CD14-positive monocyte (primary cell): Measurements from ENCODE around the gene ERBB3. TPM values are rescaled to one million over a fixed set of nuclear protein-coding genes. Genes with fewer than 3 reads are reported as not detected.

Experiments used
- DNase-seq, 3 donors: peaks; one replicate each; pipeline ENCODE4 v3.0.0-alpha.2; 2011 to 2022
- H2AFZ ChIP-seq: 2 replicates; pipeline ENCODE4 v1.6.0; 2012; ENCODE audit warnings: mild to moderate bottlenecking, low read depth, low read length, inconsistent platforms; ENCODE audit not compliant: insufficient read depth, poor library complexity, severe bottlenecking
- H3K27ac ChIP-seq, 2 donors: 1 replicate in 1 of 2; 2 replicates in 1 of 2; pipeline ENCODE4 v1.5.1; 2012 to 2013; ENCODE audit warnings: low read length in 2 of 2, control low read depth in 1 of 2, inconsistent platforms in 1 of 2, low read depth in 1 of 2, mild to moderate bottlenecking in 1 of 2
- H3K27me3 ChIP-seq, 2 donors: one replicate each; pipeline versions ENCODE4 v1.6.0 to v1.6.1; 2011 to 2013; ENCODE audit warnings: low read length in 2 of 2; ENCODE audit not compliant: control insufficient read depth in 2 of 2, insufficient read depth in 2 of 2
- H3K36me3 ChIP-seq, 2 donors: replicated peaks in 1 of 2; 1 replicate in 1 of 2; 2 replicates in 1 of 2; pipeline versions ENCODE4 v1.5.1 to v1.6.1; 2012 to 2013; ENCODE audit warnings: low read length in 2 of 2, control low read depth in 1 of 2, inconsistent platforms in 1 of 2, mild to moderate bottlenecking in 1 of 2; ENCODE audit not compliant: insufficient read depth in 2 of 2, control insufficient read depth in 1 of 2
- H3K4me1 ChIP-seq, 2 donors: 1 replicate in 1 of 2; 2 replicates in 1 of 2; pipeline versions ENCODE4 v1.5.1 to v1.6.1; 2012 to 2013; ENCODE audit warnings: low read length in 2 of 2, control low read depth in 1 of 2, inconsistent platforms in 1 of 2, mild to moderate bottlenecking in 1 of 2, moderate library complexity in 1 of 2; ENCODE audit not compliant: insufficient read depth in 2 of 2, control insufficient read depth in 1 of 2
- H3K4me2 ChIP-seq: replicated peaks from 2 replicates; pipeline ENCODE3; 2012; ENCODE audit warnings: low read length, moderate library complexity, mild to moderate bottlenecking; ENCODE audit not compliant: poor library complexity, severe bottlenecking; ENCODE audit errors: extremely low read depth
- H3K4me3 ChIP-seq, 3 experiments: fragments of 200-600 bp in 1 of 3; sonication (generic) in 1 of 3; replicated peaks in 1 of 3; 1 replicate in 2 of 3; 2 replicates in 1 of 3; pipeline ENCODE4 v1.5.1; 2011 to 2013; ENCODE audit warnings: low read length in 3 of 3, mild to moderate bottlenecking in 3 of 3, control low read depth in 2 of 3, low read depth in 2 of 3, inconsistent platforms in 1 of 3, moderate library complexity in 1 of 3
- H3K79me2 ChIP-seq: 2 replicates; pipeline ENCODE4 v1.6.0; 2012; ENCODE audit warnings: mild to moderate bottlenecking, control low read depth, inconsistent platforms, low read length, moderate library complexity; ENCODE audit not compliant: insufficient read depth
- H3K9ac ChIP-seq: 2 replicates; pipeline ENCODE4 v1.6.0; 2017; ENCODE audit warnings: low read length, mild to moderate bottlenecking; ENCODE audit not compliant: insufficient read depth, poor library complexity, severe bottlenecking
- H3K9me3 ChIP-seq, 2 donors: replicated peaks in 1 of 2; 1 replicate in 1 of 2; 2 replicates in 1 of 2; pipeline versions ENCODE4 v1.5.1 to v1.6.1; 2012 to 2013; ENCODE audit warnings: low read length in 2 of 2, control low read depth in 1 of 2; ENCODE audit not compliant: control insufficient read depth in 1 of 2, insufficient read depth in 1 of 2
- H4K20me1 ChIP-seq: 2 replicates; pipeline ENCODE4 v1.6.0; 2012; ENCODE audit warnings: mild to moderate bottlenecking, low read length, control low read depth, moderate library complexity; ENCODE audit not compliant: insufficient read depth
- H3K27ac Mint-ChIP-seq, 7 donors: one replicate each; pipeline ENCODE4 v1.8.0; 2020; ENCODE audit warnings: mild to moderate bottlenecking in 7 of 7, mixed read lengths in 7 of 7, moderate library complexity in 6 of 7, inconsistent platforms in 2 of 7
- H3K27me3 Mint-ChIP-seq, 3 donors: one replicate each; pipeline ENCODE4 v1.8.0; 2021 to 2022; ENCODE audit warnings: low read depth in 3 of 3, mild to moderate bottlenecking in 3 of 3, mixed read lengths in 3 of 3, moderate library complexity in 3 of 3, inconsistent platforms in 1 of 3
- H3K36me3 Mint-ChIP-seq, 2 donors: one replicate each; pipeline ENCODE4 v1.8.0; 2020; ENCODE audit warnings: mixed read lengths in 2 of 2, inconsistent platforms in 1 of 2, mild to moderate bottlenecking in 1 of 2
- H3K4me1 Mint-ChIP-seq: one replicate; pipeline ENCODE4 v1.8.0; 2020; ENCODE audit warnings: mild to moderate bottlenecking, mixed read lengths
- H3K4me3 Mint-ChIP-seq, 2 donors: one replicate each; pipeline ENCODE4 v1.8.0; 2020; ENCODE audit warnings: mild to moderate bottlenecking in 2 of 2, mixed read lengths in 2 of 2, moderate library complexity in 1 of 2
- H3K9me3 Mint-ChIP-seq, 7 donors: one replicate each; pipeline ENCODE4 v1.8.0; 2020 to 2022; ENCODE audit warnings: mixed read lengths in 7 of 7, mild to moderate bottlenecking in 6 of 7, moderate library complexity in 6 of 7, inconsistent platforms in 2 of 7
- WGBS: methylation state at CpG from one replicate; pipeline ENCODE4 v1.1.5; 2013; ENCODE audit warnings: missing lambda C conversion rate; ENCODE audit not compliant: insufficient coverage; 5-methylcytosine and 5-hydroxymethylcytosine counted together
- intact Hi-C, 2 donors: fragments of 100-400 bp; cut with micrococcal nuclease; formaldehyde crosslinking; loops; one replicate each; pipeline versions ENCODE4 v1.15.0 to v1.15.1; 2023
- polyA plus RNA-seq, 3 donors: library from polyadenylated mRNA; depleted of rRNA in 1 of 3; unstranded in 2 of 3; stranded (reverse) in 1 of 3; fragments of 300-500 nt in 2 of 3; fragments of >200 nt in 1 of 3; fragmentation: Illumina TruSeq in 2 of 3; gene quantifications; 1 replicate in 2 of 3; 2 replicates in 1 of 3; pipeline ENCODE4 v1.2.3, GENCODE V29; 2012 to 2021
- TF ChIP-seq, protein P1 (sequence below): fragments of 200-600 bp; IDR thresholded peaks from one replicate; pipeline ENCODE4 v1.8.0; 2022; ENCODE audit warnings: antibody characterized with exemption, mild to moderate bottlenecking

The ERBB3 gene
- polyA plus RNA-seq, 3 donors = 0.01 TPM; not detected in 2

DNA sequence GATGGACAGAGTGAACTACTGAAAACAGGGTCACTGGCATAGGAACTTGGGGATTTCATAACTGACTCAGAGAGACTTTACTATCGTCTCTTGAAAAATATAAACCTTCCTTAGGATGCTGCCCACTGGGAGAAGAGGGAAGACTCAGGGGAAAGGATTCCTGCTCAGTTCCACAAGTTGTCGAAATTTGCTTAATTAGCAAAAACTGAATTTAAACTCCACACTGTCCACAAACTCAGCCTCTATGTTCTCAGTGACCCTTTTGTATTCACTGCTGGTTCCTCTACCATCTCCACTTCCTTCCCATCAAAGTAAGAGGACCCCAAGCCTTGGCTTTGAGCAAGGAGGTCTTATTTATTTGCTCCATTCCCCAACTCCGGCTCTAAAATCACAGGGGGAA is 65.3 kb downstream of the ERBB3 start:
- Histone ChIP-seq H3K36me3 (peaks cover 33 to 39% of the 10 kb centered on the region in 2 donors), H3K4me2 (no peak overlapping the region), H3K4me1 (peaks cover 31 to 32% of the 10 kb centered on the region in 2 donors), H3K9me3 (no peaks in the 10 kb centered on the region), H3K79me2 (no peaks in the 10 kb centered on the region), H4K20me1 (no peaks in the 10 kb centered on the region), H3K4me3 (no peak overlapping the region), H3K27ac (no peak overlapping the region), H3K9ac (no peak overlapping the region), H3K27me3 (no peaks in the 10 kb centered on the region), H2AFZ (no peak overlapping the region)
- Mint-ChIP-seq H3K36me3 (peaks cover 45 to 53% of the 10 kb centered on the region in 2 donors), H3K4me3 (no peak overlapping the region), H3K4me1 (peaks cover 32% of the 10 kb centered on the region), H3K9me3 (peaks cover 0 to 2% (median 0%) of the 10 kb centered on the region in 7 donors), H3K27me3 (peaks cover 0 to 2% (median 0%) of the 10 kb centered on the region in 3 donors), H3K27ac (peak overlapping the region in 1 of 7 donors; percentile 32)
- intact Hi-C loops = no loop called here
- WGBS = no CpG with 5 or more reads among the region's 3 CpGs
- no peak for DNase-seq
- TF ChIP-seq, protein P1, sequence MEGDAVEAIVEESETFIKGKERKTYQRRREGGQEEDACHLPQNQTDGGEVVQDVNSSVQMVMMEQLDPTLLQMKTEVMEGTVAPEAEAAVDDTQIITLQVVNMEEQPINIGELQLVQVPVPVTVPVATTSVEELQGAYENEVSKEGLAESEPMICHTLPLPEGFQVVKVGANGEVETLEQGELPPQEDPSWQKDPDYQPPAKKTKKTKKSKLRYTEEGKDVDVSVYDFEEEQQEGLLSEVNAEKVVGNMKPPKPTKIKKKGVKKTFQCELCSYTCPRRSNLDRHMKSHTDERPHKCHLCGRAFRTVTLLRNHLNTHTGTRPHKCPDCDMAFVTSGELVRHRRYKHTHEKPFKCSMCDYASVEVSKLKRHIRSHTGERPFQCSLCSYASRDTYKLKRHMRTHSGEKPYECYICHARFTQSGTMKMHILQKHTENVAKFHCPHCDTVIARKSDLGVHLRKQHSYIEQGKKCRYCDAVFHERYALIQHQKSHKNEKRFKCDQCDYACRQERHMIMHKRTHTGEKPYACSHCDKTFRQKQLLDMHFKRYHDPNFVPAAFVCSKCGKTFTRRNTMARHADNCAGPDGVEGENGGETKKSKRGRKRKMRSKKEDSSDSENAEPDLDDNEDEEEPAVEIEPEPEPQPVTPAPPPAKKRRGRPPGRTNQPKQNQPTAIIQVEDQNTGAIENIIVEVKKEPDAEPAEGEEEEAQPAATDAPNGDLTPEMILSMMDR = no peak

DNA sequence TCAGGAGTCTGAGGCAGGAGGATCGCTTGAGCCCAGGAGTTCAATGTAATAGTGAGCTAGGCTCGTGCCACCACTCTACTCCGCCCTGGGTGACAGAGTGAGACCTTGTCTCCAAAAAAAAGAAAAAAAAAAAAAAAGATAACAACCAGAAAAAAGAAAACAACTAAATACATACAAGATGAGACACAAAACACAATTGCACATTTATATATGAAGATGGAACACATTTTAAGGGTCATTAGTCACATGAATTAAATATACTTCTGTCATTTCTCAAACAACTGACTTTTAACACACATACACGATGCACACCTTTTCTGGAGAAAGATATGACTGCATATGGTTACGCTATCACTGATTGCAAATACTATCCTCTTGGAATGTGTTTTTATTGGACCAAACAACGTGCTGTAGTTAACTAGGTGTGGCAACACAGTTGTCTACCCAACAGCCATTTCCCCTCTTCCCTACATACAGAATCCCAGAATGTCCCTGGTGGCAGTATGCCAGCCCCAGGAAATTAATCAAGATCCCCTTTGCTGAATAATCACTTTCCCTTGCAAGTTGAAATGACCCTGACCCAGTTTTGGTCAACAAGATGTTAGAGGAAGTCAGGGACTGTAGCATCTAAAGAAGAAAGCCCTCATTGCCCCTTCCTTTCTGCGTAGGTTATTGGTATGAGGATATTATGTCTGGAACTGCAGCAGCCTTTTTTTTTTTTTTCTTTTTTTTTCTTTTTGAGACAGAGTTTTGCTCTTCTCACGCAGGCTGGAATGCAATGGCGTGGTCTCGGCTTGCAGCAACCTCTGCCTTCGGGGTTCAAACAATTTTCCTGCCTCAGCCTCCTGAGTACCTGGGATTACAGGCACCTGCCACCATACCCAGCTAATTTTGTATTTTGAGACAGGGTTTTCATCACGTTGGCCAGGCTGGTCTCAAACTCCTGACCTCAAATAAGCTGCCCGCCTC is 66.8 kb downstream of the ERBB3 start:
- H3K9ac ChIP-seq = no peak overlapping the region
- no peak overlapping the region for H3K27ac ChIP-seq
- H2AFZ ChIP-seq = no peak overlapping the region
- H3K4me1 ChIP-seq = peaks cover 45% of the 10 kb centered on the region in 2 donors
- no peak overlapping the region for H3K4me3 ChIP-seq
- Mint-ChIP-seq H3K4me1 (peaks cover 43% of the 10 kb centered on the region), H3K9me3 (peaks cover 0 to 2% (median 0%) of the 10 kb centered on the region in 7 donors), H3K27ac (no peak overlapping the region), H3K36me3 (peaks cover 36 to 42% of the 10 kb centered on the region in 2 donors), H3K4me3 (no peak overlapping the region), H3K27me3 (peaks cover 0 to 2% (median 0%) of the 10 kb centered on the region in 3 donors)
- no peaks in the 10 kb centered on the region for H3K9me3 ChIP-seq
- peaks cover 28 to 29% of the 10 kb centered on the region in 2 donors for H3K36me3 ChIP-seq
- no peaks in the 10 kb centered on the region for H3K79me2 ChIP-seq
- intact Hi-C loops = no loop called here
- no peak overlapping the region for H3K4me2 ChIP-seq
- WGBS = 93% methylated on average over 2 of the region's 13 CpGs
- H4K20me1 ChIP-seq = no peaks in the 10 kb centered on the region
- H3K27me3 ChIP-seq = no peaks in the 10 kb centered on the region
- DNase-seq = no peak
- TF ChIP-seq, protein P1 = no peak
